HepG2 (cell line): ENCODE measurements around the gene ACSL4.

ENCODE experiments used
- ZNF224 ChIP-seq: sonication (generic); formaldehyde crosslinking; IDR thresholded peaks from 2 replicates; pipeline ENCODE4 v1.5.0; 2020; ENCODE audit warnings: mild to moderate bottlenecking, missing genetic modification reagents
- TF ChIP-seq, protein P1 (sequence below): sonication (generic); formaldehyde crosslinking; IDR thresholded peaks from 2 replicates; pipeline ENCODE4 v1.5.0; 2020; ENCODE audit warnings: mild to moderate bottlenecking, missing genetic modification reagents, moderate library complexity
- TF ChIP-seq, protein P2 (sequence below): IDR thresholded peaks from 2 replicates; pipeline ENCODE4 v1.6.1; 2016; ENCODE audit warnings: missing compliant biosample characterization, missing genetic modification reagents, borderline replicate concordance

DNA sequence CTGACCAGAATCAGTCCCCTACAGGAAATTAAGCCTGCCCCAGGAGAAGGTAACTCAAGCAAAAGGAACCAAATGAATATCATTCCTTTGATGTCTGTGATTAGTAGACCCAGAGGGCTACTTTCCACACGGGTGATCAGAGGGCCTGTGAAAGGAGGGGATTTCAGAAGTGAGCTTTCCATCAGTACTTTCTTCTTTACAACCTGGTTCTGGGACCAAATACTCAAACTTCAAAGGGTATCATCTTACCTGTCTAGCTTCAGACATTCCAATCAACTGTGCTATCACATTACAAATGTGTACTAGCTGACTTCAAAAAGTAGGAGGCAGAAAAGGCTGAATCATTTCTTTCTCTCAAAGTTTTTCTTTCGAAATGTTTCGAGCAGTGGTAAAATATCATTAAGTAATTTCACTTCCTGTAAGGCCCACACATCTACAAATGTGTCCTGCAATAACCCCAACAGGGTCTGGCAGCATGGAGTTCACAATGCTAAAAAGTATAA lies 23.9 kb downstream of the ACSL4 start:
- TF ChIP-seq, protein P1, sequence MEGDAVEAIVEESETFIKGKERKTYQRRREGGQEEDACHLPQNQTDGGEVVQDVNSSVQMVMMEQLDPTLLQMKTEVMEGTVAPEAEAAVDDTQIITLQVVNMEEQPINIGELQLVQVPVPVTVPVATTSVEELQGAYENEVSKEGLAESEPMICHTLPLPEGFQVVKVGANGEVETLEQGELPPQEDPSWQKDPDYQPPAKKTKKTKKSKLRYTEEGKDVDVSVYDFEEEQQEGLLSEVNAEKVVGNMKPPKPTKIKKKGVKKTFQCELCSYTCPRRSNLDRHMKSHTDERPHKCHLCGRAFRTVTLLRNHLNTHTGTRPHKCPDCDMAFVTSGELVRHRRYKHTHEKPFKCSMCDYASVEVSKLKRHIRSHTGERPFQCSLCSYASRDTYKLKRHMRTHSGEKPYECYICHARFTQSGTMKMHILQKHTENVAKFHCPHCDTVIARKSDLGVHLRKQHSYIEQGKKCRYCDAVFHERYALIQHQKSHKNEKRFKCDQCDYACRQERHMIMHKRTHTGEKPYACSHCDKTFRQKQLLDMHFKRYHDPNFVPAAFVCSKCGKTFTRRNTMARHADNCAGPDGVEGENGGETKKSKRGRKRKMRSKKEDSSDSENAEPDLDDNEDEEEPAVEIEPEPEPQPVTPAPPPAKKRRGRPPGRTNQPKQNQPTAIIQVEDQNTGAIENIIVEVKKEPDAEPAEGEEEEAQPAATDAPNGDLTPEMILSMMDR (CRISPR knock-in tag) = no peak
- no peak for TF ChIP-seq ZNF224 (CRISPR knock-in tag)
- TF ChIP-seq, protein P2, sequence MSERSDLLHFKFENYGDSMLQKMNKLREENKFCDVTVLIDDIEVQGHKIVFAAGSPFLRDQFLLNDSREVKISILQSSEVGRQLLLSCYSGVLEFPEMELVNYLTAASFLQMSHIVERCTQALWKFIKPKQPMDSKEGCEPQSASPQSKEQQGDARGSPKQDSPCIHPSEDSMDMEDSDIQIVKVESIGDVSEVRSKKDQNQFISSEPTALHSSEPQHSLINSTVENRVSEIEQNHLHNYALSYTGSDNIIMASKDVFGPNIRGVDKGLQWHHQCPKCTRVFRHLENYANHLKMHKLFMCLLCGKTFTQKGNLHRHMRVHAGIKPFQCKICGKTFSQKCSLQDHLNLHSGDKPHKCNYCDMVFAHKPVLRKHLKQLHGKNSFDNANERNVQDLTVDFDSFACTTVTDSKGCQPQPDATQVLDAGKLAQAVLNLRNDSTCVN (CRISPR knock-in tag) = no peak
